GM12878 (cell line): ENCODE data around the gene AGBL4. TPM values are rescaled to one million over a fixed set of nuclear protein-coding genes. Genes with fewer than 3 reads are reported as not detected.

Experiments
- ATAC-seq: fragments of 200-7000 bp; cut with Tn5 transposase; 3 replicates; pipeline ENCODE4 v1.9.1; 2020; ENCODE audit warnings: mild to moderate bottlenecking, moderate library complexity
- BruUV-seq: library from RNA; stranded (reverse); fragments of 400-500 nt; replicated peaks from 2 replicates; lab custom pipeline; 2021; lab: Mats Ljungman, UMichigan
- CTCF ChIA-PET: fragments of 300-600 bp; sonication (Branson Sonifier 250); formaldehyde crosslinking; extraction: SDS; loops from one replicate; lab custom pipeline; 2021; ENCODE audit warnings: inconsistent platforms; lab: Yijun Ruan, JAX
- POLR2A ChIA-PET: fragments of 350-600 bp; formaldehyde crosslinking; extraction: SDS; loops from one replicate; lab custom pipeline; 2021; ENCODE audit warnings: inconsistent platforms; lab: Charles Lee
- RAD21 ChIA-PET: fragments of 300-600 bp; sonication (Branson Sonifier 250); formaldehyde crosslinking; loops from one replicate; lab custom pipeline; 2023; ENCODE audit warnings: antibody characterized with exemption; ENCODE audit not compliant: unreplicated experiment; lab: Charles Lee
- SMC1A ChIA-PET: fragments of 300-600 bp; sonication (Branson Sonifier 250); formaldehyde crosslinking; loops from one replicate; lab custom pipeline; 2023; ENCODE audit not compliant: unreplicated experiment, uncharacterized antibody; lab: Charles Lee
- DNase-seq: peaks from one replicate; pipeline ENCODE4 v3.0.0-alpha.2; 2011; ENCODE audit warnings: low read depth, low spot score
- FAIRE-seq: peaks from 3 replicates; lab custom pipeline; 2011; peaks lifted over from hg19 to GRCh38; lab: Jason Lieb, UNC
- H2AFZ ChIP-seq: 2 replicates; pipeline ENCODE4 v1.6.0; 2011; ENCODE audit warnings: low read depth, low read length, control low read depth; ENCODE audit not compliant: control insufficient read depth
- H3K27ac ChIP-seq: 2 replicates; pipeline ENCODE4 v1.5.1; 2011; ENCODE audit warnings: control low read depth; ENCODE audit not compliant: control insufficient read depth, insufficient read depth
- H3K27me3 ChIP-seq, 2 experiments: replicated peaks in 1 of 2; 2 replicates each; pipeline versions ENCODE4 v1.6.0 to v1.6.1; 2011; ENCODE audit warnings: low read length in 1 of 2; ENCODE audit not compliant: control insufficient read depth in 2 of 2, insufficient read depth in 2 of 2
- H3K36me3 ChIP-seq, 2 experiments: 2 replicates each; pipeline ENCODE4 v1.5.1; 2011; ENCODE audit warnings: low read length in 1 of 2; ENCODE audit not compliant: control insufficient read depth in 2 of 2, insufficient read depth in 2 of 2
- H3K4me1 ChIP-seq: 2 replicates; pipeline ENCODE4 v1.6.1; 2011; ENCODE audit warnings: mild to moderate bottlenecking, low read length, moderate library complexity, mixed read lengths; ENCODE audit not compliant: control insufficient read depth, insufficient read depth
- H3K4me2 ChIP-seq: 2 replicates; pipeline ENCODE4 v1.6.0; 2011; ENCODE audit warnings: control low read depth; ENCODE audit not compliant: control insufficient read depth, insufficient read depth
- H3K4me3 ChIP-seq: fragments of 200-600 bp; sonication (generic); 2 replicates; pipeline ENCODE4 v1.5.1; 2016
- H3K79me2 ChIP-seq: 2 replicates; pipeline ENCODE4 v1.6.0; 2011; ENCODE audit warnings: low read length; ENCODE audit not compliant: control insufficient read depth, insufficient read depth
- H3K9ac ChIP-seq: 2 replicates; pipeline ENCODE4 v1.8.0; 2011; ENCODE audit warnings: low read length, control low read depth, mixed read lengths; ENCODE audit not compliant: control insufficient read depth, insufficient read depth
- H3K9me3 ChIP-seq: replicated peaks from 3 replicates; pipeline ENCODE4 v1.5.1; 2011; ENCODE audit warnings: mild to moderate bottlenecking, low read length; ENCODE audit not compliant: control insufficient read depth, insufficient read depth
- H4K20me1 ChIP-seq: 2 replicates; pipeline ENCODE4 v1.6.0; 2011; ENCODE audit not compliant: control insufficient read depth, insufficient read depth
- BHLHE40 ChIP-seq, 2 experiments: fragments of 450-650 bp in 1 of 2; IDR thresholded peaks; 2 replicates each; pipeline ENCODE4 v1.6.1; 2011 to 2017; ENCODE audit warnings: low read depth in 2 of 2, borderline replicate concordance in 1 of 2, improper control_type of control experiment in 1 of 2, low read length in 1 of 2, mild to moderate bottlenecking in 1 of 2
- KAT2A ChIP-seq: conservative IDR thresholded peaks from 2 replicates; pipeline ENCODE4 v1.6.1; 2011; ENCODE audit warnings: low read depth, low read length; ENCODE audit not compliant: control insufficient read depth
- NR2F1 ChIP-seq: fragments of 450-650 bp; conservative IDR thresholded peaks from 2 replicates; pipeline ENCODE4 v1.6.1; 2017; ENCODE audit warnings: mild to moderate bottlenecking
- SMAD1 ChIP-seq: fragments of 450-650 bp; IDR thresholded peaks from 2 replicates; pipeline ENCODE4 v1.6.1; 2018; ENCODE audit warnings: mild to moderate bottlenecking, low read depth; ENCODE audit not compliant: partially characterized antibody
- STAT3 ChIP-seq: IDR thresholded peaks from 2 replicates; pipeline ENCODE4 v1.6.1; 2011; ENCODE audit warnings: low read depth, low read length, improper control_type of control experiment
- SUZ12 ChIP-seq: fragments of 200-600 bp; sonication (generic); IDR thresholded peaks from one replicate; pipeline ENCODE4 v1.6.1; 2018; ENCODE audit warnings: antibody characterized with exemption, mild to moderate bottlenecking; ENCODE audit not compliant: unreplicated experiment
- TAF1 ChIP-seq: IDR thresholded peaks from 2 replicates; pipeline ENCODE4 v1.6.1; 2011; ENCODE audit warnings: mild to moderate bottlenecking, low read depth, low read length, borderline replicate concordance
- ZZZ3 ChIP-seq: IDR thresholded peaks from 2 replicates; pipeline ENCODE4 v1.6.1; 2011; ENCODE audit warnings: low read depth; ENCODE audit not compliant: control insufficient read depth, insufficient read length
- WGBS: methylation state at CpG from one replicate; pipeline ENCODE4 v1.1.6; 2016; ENCODE audit warnings: low lambda C conversion rate; ENCODE audit not compliant: insufficient replicate concordance, insufficient coverage; ENCODE audit errors: missing lambda C conversion rate; 5-methylcytosine and 5-hydroxymethylcytosine counted together
- in situ Hi-C: fragments of 300-500 bp; cut with MboI; formaldehyde crosslinking; loops from 9 replicates; pipeline ENCODE4 v1.14.3; 2018; ENCODE audit warnings: mixed read lengths
- intact Hi-C: fragments of 100-400 bp; cut with micrococcal nuclease; formaldehyde crosslinking; loops from one replicate; pipeline ENCODE4 v1.14.2; 2022; ENCODE audit not compliant: unreplicated experiment
- polyA plus RNA-seq, 11 experiments: library from polyadenylated mRNA; depleted of rRNA in 4 of 11; unstranded in 6 of 11; stranded (reverse) in 5 of 11; fragments of >200 nt; fragmentation: Nextera tagmentation in 4 of 11; fragmentation: Illumina TruSeq in 1 of 11; extraction: Ambion mirVana in 4 of 11; extraction: Trizol in 1 of 11; gene quantifications; 1 replicate in 1 of 11; 2 replicates in 10 of 11; pipeline versions ENCODE4 v1.2.1 to v1.2.3, GENCODE V29; 2011 to 2016; ENCODE audit warnings: inconsistent platforms in 2 of 11, missing spikeins in 2 of 11, low read depth in 1 of 11
- total RNA-seq, 4 experiments: library from RNA; depleted of rRNA in 3 of 4; stranded (reverse); fragments of >200 nt in 3 of 4; fragmentation: Illumina TruSeq in 1 of 4; extraction: Trizol in 1 of 4; gene quantifications; 2 replicates each; pipeline versions ENCODE4 v1.2.1 to v1.2.3, GENCODE V29; 2013 to 2021
- TF ChIP-seq, protein P1 (sequence below): IDR thresholded peaks from 2 replicates; pipeline ENCODE4 v1.6.1; 2011; ENCODE audit warnings: low read depth, mild to moderate bottlenecking, low read length, moderate library complexity, borderline replicate concordance; ENCODE audit errors: extremely low read depth
- TF ChIP-seq, protein P2 (sequence below): IDR thresholded peaks from 2 replicates; pipeline ENCODE4 v1.6.1; 2011; ENCODE audit warnings: mild to moderate bottlenecking, low read depth, low read length, moderate library complexity; ENCODE audit not compliant: insufficient replicate concordance

The AGBL4 gene
- total and polyA plus RNA-seq, 10 of the 15 experiments (the other 5 are each of a cell fraction or from before 2014, with no cell fraction given): 0.31 TPM; not detected in 9

GRCh38 chr1:49622877-49623276, 400.9 kb downstream of the AGBL4 start:
- no peak for TF ChIP-seq SUZ12
- TF ChIP-seq TAF1: no peak
- in situ Hi-C loops (no loop called here), intact Hi-C loops (no loop called here)
- CTCF ChIA-PET: no interaction called here
- no peaks in the 10 kb centered on the region for H3K4me1 ChIP-seq
- 15% methylated on average over 3 of the region's 3 CpGs for WGBS
- POLR2A ChIA-PET: no interaction called here
- no peak overlapping the region for H3K9ac ChIP-seq
- no peak for ATAC-seq
- H3K27ac ChIP-seq: no peak overlapping the region
- BruUV-seq: no TSS peak
- H3K4me3 ChIP-seq: no peak overlapping the region
- no peak for DNase-seq
- H4K20me1 ChIP-seq: no peaks in the 10 kb centered on the region
- SMC1A ChIA-PET: no interaction called here
- H3K27me3 ChIP-seq: no peaks in the 10 kb centered on the region
- FAIRE-seq: no peak
- no peaks in the 10 kb centered on the region for H3K36me3 ChIP-seq
- no peak overlapping the region for H2AFZ ChIP-seq
- RAD21 ChIA-PET: no interaction called here
- no peak overlapping the region for H3K4me2 ChIP-seq
- H3K79me2 ChIP-seq: no peaks in the 10 kb centered on the region
- no peaks in the 10 kb centered on the region for H3K9me3 ChIP-seq

DNA sequence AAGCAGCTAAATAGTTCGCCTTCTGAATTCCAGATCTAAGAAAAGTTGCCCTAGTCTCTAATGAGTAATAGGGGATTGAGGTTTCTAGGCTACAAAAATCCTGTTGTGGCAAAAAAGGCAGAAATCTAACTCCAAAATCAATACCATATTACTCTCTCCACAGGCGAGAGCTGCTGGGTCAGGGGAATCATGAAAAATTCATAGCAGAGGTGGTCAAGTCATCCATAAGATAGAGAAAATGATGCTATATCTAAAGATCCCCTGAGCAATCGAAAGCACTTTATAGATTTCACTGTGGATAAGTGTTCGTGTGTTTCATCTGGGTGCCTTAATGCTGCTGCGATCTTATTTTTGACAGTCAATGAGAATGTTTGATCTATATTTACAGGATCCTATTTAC, 417.7 kb downstream of the AGBL4 start:
- no peak for FAIRE-seq

More for the DNA sequence above, 417.7 kb downstream of the AGBL4 start:
- ChIA-PET RAD21 (no interaction called here), CTCF (no interaction called here), POLR2A (no interaction called here), SMC1A (no interaction called here)
- in situ Hi-C loops (no loop called here), intact Hi-C loops (no loop called here)
- Histone ChIP-seq H3K4me2 (no peak overlapping the region), H3K27me3 (no peaks in the 10 kb centered on the region), H3K27ac (no peak overlapping the region), H3K4me1 (no peaks in the 10 kb centered on the region), H3K36me3 (no peaks in the 10 kb centered on the region), H2AFZ (no peak overlapping the region), H3K9ac (no peak overlapping the region), H4K20me1 (no peaks in the 10 kb centered on the region), H3K4me3 (no peak overlapping the region), H3K9me3 (no peaks in the 10 kb centered on the region)
- DNase-seq (no peak), ATAC-seq (no peak)
- WGBS: 40% methylated on average over 5 of the region's 5 CpGs
- TF ChIP-seq BHLHE40 (IDR thresholded peaks at IDR 0.05; ENCODE audit: borderline replicate concordance in 1 of 2, low read depth in 2 of 2, low read length in 1 of 2) (no peak), SMAD1 (no peak), NR2F1 (no peak), ZZZ3 (no peak), STAT3 (no peak), KAT2A (no peak)
- TF ChIP-seq, protein P1, sequence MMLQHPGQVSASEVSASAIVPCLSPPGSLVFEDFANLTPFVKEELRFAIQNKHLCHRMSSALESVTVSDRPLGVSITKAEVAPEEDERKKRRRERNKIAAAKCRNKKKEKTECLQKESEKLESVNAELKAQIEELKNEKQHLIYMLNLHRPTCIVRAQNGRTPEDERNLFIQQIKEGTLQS: no peak
- TF ChIP-seq, protein P2, sequence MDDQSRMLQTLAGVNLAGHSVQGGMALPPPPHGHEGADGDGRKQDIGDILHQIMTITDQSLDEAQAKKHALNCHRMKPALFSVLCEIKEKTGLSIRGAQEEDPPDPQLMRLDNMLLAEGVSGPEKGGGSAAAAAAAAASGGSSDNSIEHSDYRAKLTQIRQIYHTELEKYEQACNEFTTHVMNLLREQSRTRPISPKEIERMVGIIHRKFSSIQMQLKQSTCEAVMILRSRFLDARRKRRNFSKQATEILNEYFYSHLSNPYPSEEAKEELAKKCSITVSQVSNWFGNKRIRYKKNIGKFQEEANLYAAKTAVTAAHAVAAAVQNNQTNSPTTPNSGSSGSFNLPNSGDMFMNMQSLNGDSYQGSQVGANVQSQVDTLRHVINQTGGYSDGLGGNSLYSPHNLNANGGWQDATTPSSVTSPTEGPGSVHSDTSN: no peak
- TF ChIP-seq, all 136 proteins: peak for 0
- H3K79me2 ChIP-seq: no peaks in the 10 kb centered on the region
- BruUV-seq: no TSS peak
